CD8-positive, alpha-beta memory T cell (primary cell): ENCODE data around the gene KCNB1. TPM values are rescaled to one million over a fixed set of nuclear protein-coding genes. Genes with fewer than 3 reads are reported as not detected.

Experiments used
- CTCF ChIA-PET: fragments of 350-600 bp; sonication (Branson Sonifier 250); formaldehyde crosslinking; loops from one replicate; lab custom pipeline; 2021; ENCODE audit warnings: antibody characterized with exemption; lab: Charles Lee
- POLR2A ChIA-PET: fragments of 350-600 bp; sonication (Branson Sonifier 250); formaldehyde crosslinking; loops from one replicate; lab custom pipeline; 2021; ENCODE audit warnings: antibody characterized with exemption; lab: Charles Lee
- DNase-seq, 5 donors: peaks; one replicate each; pipeline versions ENCODE4 v3.0.0 to v3.0.0-alpha.2; 2020 to 2022; ENCODE audit warnings: mixed read lengths in 1 of 5
- H3K27ac ChIP-seq: one replicate; pipeline ENCODE4 v1.7.0; 2013; ENCODE audit warnings: low read depth, mild to moderate bottlenecking, low read length, moderate library complexity
- H3K27me3 ChIP-seq: 2 replicates; pipeline ENCODE4 v1.7.0; 2013; ENCODE audit warnings: low read length, mild to moderate bottlenecking; ENCODE audit not compliant: insufficient read depth, poor library complexity, severe bottlenecking
- H3K36me3 ChIP-seq: 2 replicates; pipeline ENCODE4 v1.7.0; 2013; ENCODE audit warnings: mild to moderate bottlenecking, low read length, moderate library complexity; ENCODE audit not compliant: insufficient read depth
- H3K4me1 ChIP-seq: 2 replicates; pipeline ENCODE4 v1.7.0; 2013; ENCODE audit warnings: mild to moderate bottlenecking, low read length, moderate library complexity; ENCODE audit not compliant: insufficient read depth
- H3K4me3 ChIP-seq: 2 replicates; pipeline ENCODE4 v1.7.0; 2013; ENCODE audit warnings: mild to moderate bottlenecking, low read length
- H3K9me3 ChIP-seq: 2 replicates; pipeline ENCODE4 v1.7.0; 2013; ENCODE audit warnings: mild to moderate bottlenecking, low read length
- H3K27ac Mint-ChIP-seq, 8 donors: one replicate each; pipeline ENCODE4 v1.8.0; 2020 to 2021; ENCODE audit warnings: mixed read lengths in 8 of 8, mild to moderate bottlenecking in 6 of 8, inconsistent platforms in 3 of 8, moderate library complexity in 3 of 8
- H3K27me3 Mint-ChIP-seq, 2 donors: one replicate each; pipeline ENCODE4 v1.8.0; 2020 to 2021; ENCODE audit warnings: mixed read lengths in 2 of 2, mild to moderate bottlenecking in 1 of 2, moderate library complexity in 1 of 2
- H3K36me3 Mint-ChIP-seq, 3 donors: one replicate each; pipeline ENCODE4 v1.8.0; 2020 to 2021; ENCODE audit warnings: mixed read lengths in 3 of 3, inconsistent platforms in 1 of 3, mild to moderate bottlenecking in 1 of 3
- H3K4me1 Mint-ChIP-seq, 3 donors: one replicate each; pipeline ENCODE4 v1.8.0; 2020 to 2021; ENCODE audit warnings: mixed read lengths in 3 of 3, inconsistent platforms in 1 of 3, mild to moderate bottlenecking in 1 of 3
- H3K4me3 Mint-ChIP-seq, 7 donors: one replicate each; pipeline ENCODE4 v1.8.0; 2020 to 2021; ENCODE audit warnings: mixed read lengths in 7 of 7, mild to moderate bottlenecking in 6 of 7, moderate library complexity in 4 of 7, inconsistent platforms in 2 of 7
- H3K9me3 Mint-ChIP-seq, 5 donors: one replicate each; pipeline ENCODE4 v1.8.0; 2020 to 2022; ENCODE audit warnings: mixed read lengths in 5 of 5, mild to moderate bottlenecking in 3 of 5, moderate library complexity in 2 of 5, inconsistent platforms in 1 of 5
- polyA plus RNA-seq: library from polyadenylated mRNA; unstranded; fragments of 300-500 nt; fragmentation: Illumina TruSeq; gene quantifications from one replicate; pipeline ENCODE4 v1.2.3, GENCODE V29; 2021
- total RNA-seq, 2 experiments: library from RNA; stranded (reverse); gene quantifications; one replicate each; pipeline ENCODE4 v1.2.3, GENCODE V29; 2021

KCNB1 gene
- total and polyA plus RNA-seq, 3 experiments from 2014 or later, result 0.77 TPM; not detected in 2

DNA sequence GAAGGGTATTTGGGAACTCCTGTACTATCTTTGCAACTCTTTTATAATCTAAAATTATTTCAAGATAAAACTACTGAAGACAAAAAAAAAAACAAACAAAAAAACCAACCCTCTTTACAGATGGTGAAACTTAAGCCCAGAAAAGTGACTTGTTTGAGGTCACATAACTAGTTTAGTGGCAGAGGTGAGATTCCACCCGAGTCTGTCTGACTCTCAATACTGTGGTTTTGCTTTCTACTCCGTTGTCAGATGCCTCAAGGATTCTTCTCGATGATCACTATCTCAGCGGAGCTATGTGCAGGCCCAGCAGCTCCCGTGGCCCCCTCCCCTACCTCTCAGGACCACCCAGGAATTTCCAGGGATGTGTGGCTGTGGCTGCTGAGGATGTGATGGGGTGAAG is 36.1 kb upstream of the KCNB1 start:
- peaks cover 0 to 2% (median 0%) of the 10 kb centered on the region in 5 donors for H3K9me3 Mint-ChIP-seq
- H3K4me1 ChIP-seq, result no peaks in the 10 kb centered on the region
- H3K36me3 Mint-ChIP-seq, result peaks cover 0 to 8% (median 2%) of the 10 kb centered on the region in 3 donors
- peaks cover 0 to 5% (median 0%) of the 10 kb centered on the region in 3 donors for H3K4me1 Mint-ChIP-seq
- no peaks in the 10 kb centered on the region for H3K36me3 ChIP-seq
- no peak for DNase-seq
- H3K27me3 Mint-ChIP-seq, result peaks cover 16 to 43% of the 10 kb centered on the region in 2 donors
- H3K4me3 ChIP-seq, result no peak overlapping the region
- POLR2A ChIA-PET, result no interaction called here
- no peak overlapping the region for H3K27ac ChIP-seq
- CTCF ChIA-PET, result no interaction called here
- H3K27ac Mint-ChIP-seq, result peak overlapping the region in 2 of 8 donors; percentile 15 to 75
- H3K4me3 Mint-ChIP-seq, result no peak overlapping the region
- H3K9me3 ChIP-seq, result no peaks in the 10 kb centered on the region
- peaks cover 3% of the 10 kb centered on the region for H3K27me3 ChIP-seq

DNA sequence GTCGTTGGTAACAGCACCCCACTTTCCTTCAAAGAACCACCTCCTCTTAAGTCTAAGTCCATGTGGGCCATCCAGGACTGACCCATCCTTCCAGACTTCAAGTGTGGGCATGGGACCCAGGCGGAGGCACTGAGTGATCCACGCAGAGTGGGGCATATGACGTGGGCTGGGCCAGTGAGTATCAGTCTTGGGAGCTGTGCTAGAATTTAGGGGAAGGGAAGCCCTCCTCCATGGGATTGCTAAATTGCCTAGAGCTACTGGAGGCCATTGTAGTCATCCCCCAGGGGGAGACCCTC is 35.3 kb upstream of the KCNB1 start:
- Histone ChIP-seq H3K27ac (no peak overlapping the region), H3K9me3 (no peaks in the 10 kb centered on the region), H3K36me3 (no peaks in the 10 kb centered on the region), H3K27me3 (peaks cover 3% of the 10 kb centered on the region), H3K4me3 (no peak overlapping the region), H3K4me1 (no peaks in the 10 kb centered on the region)
- POLR2A ChIA-PET, result no interaction called here
- no peak for DNase-seq
- Mint-ChIP-seq H3K27ac (peak overlapping the region in 1 of 8 donors; percentile 28), H3K36me3 (peaks cover 0 to 8% (median 2%) of the 10 kb centered on the region in 3 donors), H3K9me3 (no peaks in the 10 kb centered on the region), H3K4me1 (peaks cover 0 to 5% (median 0%) of the 10 kb centered on the region in 3 donors), H3K4me3 (no peak overlapping the region), H3K27me3 (peaks cover 16 to 40% of the 10 kb centered on the region in 2 donors)
- CTCF ChIA-PET, result no interaction called here

DNA sequence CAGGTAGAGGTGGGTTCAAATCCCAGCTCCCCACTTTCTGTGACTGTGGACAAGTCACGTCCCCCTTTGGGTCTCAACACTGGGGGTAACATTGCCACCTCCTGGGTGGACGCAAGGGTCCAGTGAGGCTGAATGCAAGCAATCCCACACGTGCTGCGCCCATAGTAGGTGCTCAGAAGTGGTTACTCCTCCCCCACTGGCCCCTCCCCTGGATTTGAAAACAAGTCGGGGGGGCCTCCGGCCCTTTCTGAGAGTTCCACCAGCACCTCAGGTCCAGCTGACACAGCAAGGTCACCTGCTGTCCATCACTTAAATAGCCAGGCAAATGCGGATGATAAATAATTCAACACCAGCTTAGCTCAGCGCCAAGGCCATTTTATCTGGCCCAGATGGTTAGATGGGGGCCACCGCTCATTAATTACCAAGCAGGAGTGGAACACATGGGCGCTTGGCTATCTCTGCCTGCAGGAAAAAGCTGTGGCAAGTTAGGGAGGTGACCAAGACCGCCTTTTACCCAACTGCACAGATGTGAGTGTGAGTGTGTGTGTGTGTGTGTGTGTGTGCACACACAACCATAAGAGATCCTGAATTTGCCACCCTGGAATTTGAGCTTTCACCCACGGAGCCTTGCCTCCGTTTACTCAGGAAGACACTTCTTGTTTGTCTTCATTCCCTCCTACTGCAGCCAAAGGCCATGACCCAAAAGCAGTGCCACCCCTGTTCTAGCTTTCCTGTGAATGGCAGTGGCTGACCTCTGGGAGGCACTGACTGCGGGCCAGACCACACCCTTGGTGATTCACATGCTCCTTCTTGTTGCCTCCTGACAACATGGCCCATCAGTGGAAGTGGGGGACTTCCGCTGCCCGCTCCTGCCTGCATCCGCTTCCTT is 34.7 kb upstream of the KCNB1 start:
- Histone ChIP-seq H3K27ac (no peak overlapping the region), H3K36me3 (no peaks in the 10 kb centered on the region), H3K4me3 (no peak overlapping the region), H3K4me1 (no peaks in the 10 kb centered on the region), H3K9me3 (no peaks in the 10 kb centered on the region), H3K27me3 (peaks cover 3% of the 10 kb centered on the region)
- Mint-ChIP-seq H3K27ac (no peak overlapping the region), H3K4me1 (peaks cover 0 to 5% (median 0%) of the 10 kb centered on the region in 3 donors), H3K27me3 (peaks cover 16 to 35% of the 10 kb centered on the region in 2 donors), H3K4me3 (no peak overlapping the region), H3K36me3 (peaks cover 0 to 5% (median 2%) of the 10 kb centered on the region in 3 donors), H3K9me3 (no peaks in the 10 kb centered on the region)
- CTCF ChIA-PET, result no interaction called here
- DNase-seq, result no peak
- POLR2A ChIA-PET, result no interaction called here

DNA sequence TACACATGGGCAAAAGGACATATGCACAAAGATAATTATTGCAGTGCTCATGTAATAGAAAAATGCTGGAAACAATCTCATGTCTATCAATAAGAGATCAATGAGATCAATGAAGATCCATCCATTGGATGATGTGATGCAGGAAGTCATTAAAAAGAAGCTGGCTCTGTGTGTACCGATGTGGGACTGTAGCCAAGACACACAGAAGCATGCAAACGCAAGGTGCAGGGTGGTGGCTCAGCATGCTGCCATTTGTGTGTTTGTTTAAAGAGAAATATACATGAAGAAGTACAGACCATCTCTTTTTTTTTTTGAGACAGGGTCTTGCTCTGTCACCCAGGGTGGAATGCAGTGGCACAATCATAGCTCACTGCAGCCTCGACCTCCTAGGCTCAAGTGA is 33.1 kb upstream of the KCNB1 start:
- H3K4me1 Mint-ChIP-seq, result peaks cover 0 to 5% (median 0%) of the 10 kb centered on the region in 3 donors
- Histone ChIP-seq H3K4me3 (no peak overlapping the region), H3K4me1 (no peaks in the 10 kb centered on the region), H3K27me3 (no peaks in the 10 kb centered on the region), H3K9me3 (no peaks in the 10 kb centered on the region), H3K27ac (no peak overlapping the region), H3K36me3 (no peaks in the 10 kb centered on the region)
- no peaks in the 10 kb centered on the region for H3K36me3 Mint-ChIP-seq
- H3K9me3 Mint-ChIP-seq, result no peaks in the 10 kb centered on the region
- no peak overlapping the region for H3K27ac Mint-ChIP-seq
- H3K27me3 Mint-ChIP-seq, result peaks cover 18 to 31% of the 10 kb centered on the region in 2 donors
- ChIA-PET POLR2A (no interaction called here), CTCF (no interaction called here)
- H3K4me3 Mint-ChIP-seq, result no peak overlapping the region
- no peak for DNase-seq

DNA sequence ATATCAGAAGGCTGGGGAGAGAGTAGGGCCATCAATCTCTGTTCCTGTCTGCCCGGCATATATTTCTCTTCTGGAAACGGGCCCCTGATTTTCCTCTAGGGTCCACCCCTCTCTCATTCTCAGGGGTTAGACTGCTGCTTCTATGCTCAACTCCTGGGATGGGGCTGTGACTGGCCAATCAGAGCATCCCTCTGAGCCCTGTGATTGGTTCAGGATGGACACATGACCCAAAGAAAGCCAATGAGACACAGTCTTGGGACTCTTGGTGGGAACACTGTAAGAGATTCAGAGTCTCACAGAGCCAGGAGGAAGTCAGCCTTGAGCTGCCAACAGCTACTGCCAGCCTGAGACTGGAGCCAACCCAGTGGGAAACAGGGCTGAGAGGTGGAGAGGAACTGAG is 31.0 kb upstream of the KCNB1 start:
- Mint-ChIP-seq H3K27me3 (peaks cover 19 to 47% of the 10 kb centered on the region in 2 donors), H3K36me3 (no peaks in the 10 kb centered on the region), H3K9me3 (no peaks in the 10 kb centered on the region), H3K4me3 (no peak overlapping the region), H3K27ac (no peak overlapping the region), H3K4me1 (peaks cover under 1 to 3% (median 2%) of the 10 kb centered on the region in 3 donors)
- H3K27me3 ChIP-seq, result peaks cover 10% of the 10 kb centered on the region
- no peaks in the 10 kb centered on the region for H3K9me3 ChIP-seq
- ChIA-PET CTCF (no interaction called here), POLR2A (no interaction called here)
- DNase-seq, result no peak
- H3K4me1 ChIP-seq, result no peaks in the 10 kb centered on the region
- no peak overlapping the region for H3K4me3 ChIP-seq
- no peaks in the 10 kb centered on the region for H3K36me3 ChIP-seq
- no peak overlapping the region for H3K27ac ChIP-seq

DNA sequence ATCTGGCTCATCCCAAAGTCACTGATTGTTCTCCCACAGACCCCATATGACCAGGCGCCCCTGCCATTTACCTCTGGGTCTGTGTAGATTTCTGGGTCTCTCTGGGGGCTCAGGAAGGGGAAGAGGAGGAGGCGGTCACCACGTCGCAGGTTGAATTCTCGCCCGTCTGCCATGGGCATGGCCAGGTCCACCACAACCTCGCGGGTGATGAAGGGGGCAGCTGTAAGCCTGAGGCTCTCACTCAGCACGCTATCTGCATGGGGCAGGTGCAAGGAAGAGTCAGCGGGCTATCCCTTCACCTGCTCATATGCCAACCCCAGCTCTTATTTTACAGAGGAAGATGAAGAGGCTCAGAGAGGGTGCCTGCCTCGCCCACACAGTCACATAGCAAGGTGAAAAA is 30.5 kb upstream of the KCNB1 start:
- H3K9me3 ChIP-seq, result no peaks in the 10 kb centered on the region
- H3K4me1 ChIP-seq, result no peaks in the 10 kb centered on the region
- no peak overlapping the region for H3K4me3 ChIP-seq
- Mint-ChIP-seq H3K4me3 (no peak overlapping the region), H3K36me3 (no peaks in the 10 kb centered on the region), H3K4me1 (peaks cover 2 to 5% (median 3%) of the 10 kb centered on the region in 3 donors), H3K27me3 (peaks cover 21 to 46% of the 10 kb centered on the region in 2 donors), H3K27ac (no peak overlapping the region), H3K9me3 (no peaks in the 10 kb centered on the region)
- ChIA-PET POLR2A (no interaction called here), CTCF (no interaction called here)
- no peak for DNase-seq
- peaks cover 10% of the 10 kb centered on the region for H3K27me3 ChIP-seq
- H3K27ac ChIP-seq, result no peak overlapping the region
- no peaks in the 10 kb centered on the region for H3K36me3 ChIP-seq

DNA sequence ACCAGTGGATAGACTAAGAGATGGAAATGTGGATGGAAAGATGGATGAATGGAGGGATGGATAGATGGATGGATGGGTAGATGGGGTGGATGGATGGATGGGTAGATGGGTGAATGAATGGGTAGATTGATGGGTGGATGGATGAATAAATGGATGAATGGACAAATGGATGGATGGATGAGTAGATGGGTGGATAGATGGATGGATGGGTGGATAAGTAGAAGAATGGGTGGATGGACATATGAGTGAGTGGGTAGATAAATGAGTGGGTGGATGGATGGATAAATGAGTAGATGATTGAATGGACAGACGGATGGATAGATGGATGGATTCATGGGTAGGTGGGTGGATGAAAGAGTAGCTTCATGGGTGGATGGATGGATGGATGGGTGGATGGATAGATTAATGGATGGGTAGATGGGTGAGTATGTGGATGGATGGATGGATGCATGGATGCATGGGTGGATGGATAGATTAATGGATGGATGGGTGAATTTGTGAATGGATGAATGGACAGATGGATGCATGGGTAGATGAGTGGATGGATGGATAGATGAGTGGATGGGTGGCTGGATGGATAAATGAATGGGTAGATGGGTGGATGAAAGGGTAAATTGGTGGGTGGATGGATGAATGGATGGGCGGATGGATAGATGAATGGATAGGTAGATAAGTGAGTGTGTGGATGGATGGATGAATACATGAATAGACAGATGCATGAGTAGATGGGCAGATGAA is 29.5 kb upstream of the KCNB1 start:
- Mint-ChIP-seq H3K27me3 (peaks cover 22 to 43% of the 10 kb centered on the region in 2 donors), H3K9me3 (no peaks in the 10 kb centered on the region)
- CTCF ChIA-PET, result no interaction called here

DNA sequence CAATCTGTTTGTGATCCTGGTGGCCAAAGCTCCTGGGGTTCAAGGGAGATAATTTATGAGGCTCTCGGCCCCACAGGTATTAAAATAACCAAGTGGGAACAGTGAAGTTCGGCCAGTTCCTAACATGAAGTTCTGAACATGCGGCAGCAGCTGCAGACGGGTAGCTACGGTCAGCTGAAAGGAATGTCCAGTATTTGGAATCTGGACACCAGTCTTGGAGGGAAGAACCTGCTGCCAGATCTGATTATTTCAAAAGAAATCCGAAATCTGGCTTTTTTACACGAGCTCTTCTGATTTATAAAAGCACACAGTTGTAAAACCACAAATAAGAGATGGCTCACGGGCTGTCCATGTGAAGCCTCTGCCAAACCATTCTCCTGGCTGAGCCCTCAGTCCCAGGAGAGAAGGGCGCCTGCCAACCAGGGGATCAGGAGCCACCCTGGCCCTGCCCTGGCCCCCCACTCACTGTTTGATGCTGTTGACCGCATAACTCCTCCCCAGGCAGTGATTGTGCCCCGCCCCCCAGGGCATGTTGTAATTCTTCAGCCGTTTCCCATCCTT is 28.2 kb upstream of the KCNB1 start:
- no peak overlapping the region for H3K27ac ChIP-seq
- Mint-ChIP-seq H3K4me1 (peaks cover 2 to 5% (median 3%) of the 10 kb centered on the region in 3 donors), H3K27me3 (peaks cover 24 to 52% of the 10 kb centered on the region in 2 donors), H3K4me3 (no peak overlapping the region), H3K36me3 (no peaks in the 10 kb centered on the region), H3K27ac (no peak overlapping the region), H3K9me3 (no peaks in the 10 kb centered on the region)
- DNase-seq, result no peak
- H3K4me3 ChIP-seq, result no peak overlapping the region
- H3K4me1 ChIP-seq, result no peaks in the 10 kb centered on the region
- H3K36me3 ChIP-seq, result no peaks in the 10 kb centered on the region
- CTCF ChIA-PET, result no interaction called here
- POLR2A ChIA-PET, result no interaction called here
- peaks cover 10% of the 10 kb centered on the region for H3K27me3 ChIP-seq
- H3K9me3 ChIP-seq, result no peaks in the 10 kb centered on the region

More for the DNA sequence above, 29.5 kb upstream of the KCNB1 start:
- Mint-ChIP-seq H3K4me1 (peaks cover 2 to 5% (median 3%) of the 10 kb centered on the region in 3 donors), H3K36me3 (no peaks in the 10 kb centered on the region), H3K4me3 (no peak overlapping the region), H3K27ac (no peak overlapping the region)
- POLR2A ChIA-PET, result no interaction called here
- no peaks in the 10 kb centered on the region for H3K36me3 ChIP-seq
- H3K4me3 ChIP-seq, result no peak overlapping the region
- DNase-seq, result no peak
- H3K27me3 ChIP-seq, result peaks cover 10% of the 10 kb centered on the region
- no peaks in the 10 kb centered on the region for H3K4me1 ChIP-seq
- H3K27ac ChIP-seq, result no peak overlapping the region
- no peaks in the 10 kb centered on the region for H3K9me3 ChIP-seq
